IMR-90 (cell line): ENCODE measurements around the gene ANO2. TPM values are rescaled to one million over a fixed set of nuclear protein-coding genes. Genes with fewer than 3 reads are reported as not detected.

Experiments used
- ATAC-seq: fragments of 200-7000 bp; cut with Tn5 transposase; 2 replicates; pipeline ENCODE4 v1.9.1; 2020; ENCODE audit warnings: low read depth, mild to moderate bottlenecking, moderate library complexity
- BruUV-seq: library from RNA; stranded (reverse); fragments of 400-500 nt; replicated peaks from 2 replicates; lab custom pipeline; 2021; lab: Mats Ljungman, UMichigan
- CTCF ChIA-PET: fragments of 300-600 bp; formaldehyde crosslinking; extraction: SDS; loops from one replicate; lab custom pipeline; 2021; ENCODE audit warnings: antibody characterized with exemption; lab: Yijun Ruan, JAX
- POLR2A ChIA-PET: fragments of 300-600 bp; sonication (Branson Sonifier 250); formaldehyde crosslinking; loops from one replicate; lab custom pipeline; 2022; ENCODE audit warnings: antibody characterized with exemption; ENCODE audit not compliant: unreplicated experiment; lab: Charles Lee
- DNase-seq: peaks from one replicate; pipeline ENCODE4 v3.0.0; 2013
- H2AFZ ChIP-seq: replicated peaks from 2 replicates; pipeline ENCODE3; 2013; ENCODE audit warnings: low read length, mild to moderate bottlenecking; ENCODE audit not compliant: poor library complexity
- H2AK5ac ChIP-seq: 2 replicates; pipeline ENCODE4 v1.6.1; 2013; ENCODE audit warnings: low read depth, low read length, inconsistent platforms
- H2AK9ac ChIP-seq: replicated peaks from 2 replicates; pipeline ENCODE3; 2013; ENCODE audit warnings: mild to moderate bottlenecking, low read depth, low read length, moderate library complexity; ENCODE audit not compliant: poor library complexity
- H2BK120ac ChIP-seq: 2 replicates; pipeline ENCODE4 v1.6.1; 2013; ENCODE audit warnings: low read depth, low read length, inconsistent platforms
- H2BK15ac ChIP-seq: 3 replicates; pipeline ENCODE4 v1.6.1; 2013; ENCODE audit warnings: low read depth, low read length, inconsistent platforms
- H2BK20ac ChIP-seq: 2 replicates; pipeline ENCODE4 v1.6.1; 2013; ENCODE audit warnings: low read depth, mild to moderate bottlenecking, inconsistent platforms, low read length, moderate library complexity
- H2BK5ac ChIP-seq: 2 replicates; pipeline ENCODE4 v1.6.1; 2013; ENCODE audit warnings: mild to moderate bottlenecking, low read depth, low read length, inconsistent platforms; ENCODE audit not compliant: poor library complexity, severe bottlenecking
- H3K14ac ChIP-seq: replicated peaks from 2 replicates; pipeline ENCODE4 v1.6.1; 2013; ENCODE audit warnings: low read depth, low read length, inconsistent platforms
- H3K18ac ChIP-seq: 2 replicates; pipeline ENCODE4 v1.6.1; 2013; ENCODE audit warnings: low read depth, low read length, control low read depth
- H3K23ac ChIP-seq: 2 replicates; pipeline ENCODE4 v1.6.1; 2013; ENCODE audit warnings: low read depth, low read length, inconsistent platforms
- H3K27ac ChIP-seq: 2 replicates; pipeline ENCODE4 v1.5.1; 2013; ENCODE audit warnings: mild to moderate bottlenecking, control low read depth, low read length; ENCODE audit not compliant: insufficient read depth
- H3K27me3 ChIP-seq: 2 replicates; pipeline ENCODE4 v1.6.1; 2013; ENCODE audit warnings: low read length; ENCODE audit not compliant: control insufficient read depth, insufficient read depth
- H3K36me3 ChIP-seq: 2 replicates; pipeline ENCODE4 v1.6.1; 2013; ENCODE audit warnings: low read length, mixed read lengths; ENCODE audit not compliant: control insufficient read depth, insufficient read depth
- H3K4ac ChIP-seq: 2 replicates; pipeline ENCODE4 v1.6.1; 2013; ENCODE audit warnings: low read depth, low read length, inconsistent platforms
- H3K4me1 ChIP-seq: 2 replicates; pipeline ENCODE4 v1.6.1; 2013; ENCODE audit warnings: low read length, mixed read lengths; ENCODE audit not compliant: control insufficient read depth, insufficient read depth
- H3K4me2 ChIP-seq: 2 replicates; pipeline ENCODE4 v1.6.1; 2013; ENCODE audit warnings: low read depth, mild to moderate bottlenecking, control low read depth, low read length, moderate library complexity
- H3K4me3 ChIP-seq: 2 replicates; pipeline ENCODE4 v1.5.1; 2013; ENCODE audit warnings: low read depth, mild to moderate bottlenecking, control low read depth, low read length, moderate library complexity; ENCODE audit not compliant: insufficient read depth
- H3K56ac ChIP-seq: 2 replicates; pipeline ENCODE4 v1.6.1; 2013; ENCODE audit warnings: low read length, inconsistent platforms; ENCODE audit not compliant: insufficient read depth; ENCODE audit errors: extremely low read depth
- H3K79me1 ChIP-seq, 2 experiments: 2 replicates each; pipeline ENCODE4 v1.6.1; 2013; ENCODE audit warnings: low read length in 2 of 2, inconsistent platforms in 1 of 2, low read depth in 1 of 2
- H3K9ac ChIP-seq: 2 replicates; pipeline ENCODE4 v1.6.1; 2013; ENCODE audit warnings: low read depth, low read length, control low read depth
- H3K9me1 ChIP-seq: 2 replicates; pipeline ENCODE4 v1.6.1; 2013; ENCODE audit warnings: low read length, inconsistent platforms; ENCODE audit not compliant: insufficient read depth
- H3K9me3 ChIP-seq: 2 replicates; pipeline ENCODE4 v1.6.1; 2013; ENCODE audit warnings: low read length; ENCODE audit not compliant: control insufficient read depth, insufficient read depth
- H4K20me1 ChIP-seq: 2 replicates; pipeline ENCODE4 v1.6.1; 2013; ENCODE audit warnings: low read length, inconsistent platforms; ENCODE audit not compliant: insufficient read depth
- H4K5ac ChIP-seq: 2 replicates; pipeline ENCODE4 v1.6.1; 2013; ENCODE audit warnings: mild to moderate bottlenecking, low read depth, low read length, control low read depth
- H4K8ac ChIP-seq, 2 experiments: 2 replicates each; pipeline ENCODE4 v1.6.1; 2013; ENCODE audit warnings: low read depth in 2 of 2, low read length in 2 of 2, control low read depth in 1 of 2, inconsistent platforms in 1 of 2
- H4K91ac ChIP-seq: 2 replicates; pipeline ENCODE4 v1.6.1; 2013; ENCODE audit warnings: low read depth, low read length, inconsistent platforms; ENCODE audit not compliant: insufficient read depth
- BHLHE40 ChIP-seq: fragments of 150-350 bp; IDR thresholded peaks from 2 replicates; pipeline ENCODE4 v1.6.1; 2016; ENCODE audit warnings: mild to moderate bottlenecking, low read depth, low read length
- CEBPB ChIP-seq: IDR thresholded peaks from 2 replicates; pipeline ENCODE4 v1.6.1; 2012; ENCODE audit warnings: low read depth, low read length, improper control_type of control experiment
- FOS ChIP-seq: fragments of 150-350 bp; IDR thresholded peaks from 2 replicates; pipeline ENCODE4 v1.6.1; 2016; ENCODE audit warnings: low read depth, low read length
- MAFK ChIP-seq: IDR thresholded peaks from 2 replicates; pipeline ENCODE4 v1.6.1; 2012; ENCODE audit warnings: low read depth, low read length, improper control_type of control experiment
- MAZ ChIP-seq: IDR thresholded peaks from 2 replicates; pipeline ENCODE4 v1.6.1; 2012; ENCODE audit warnings: low read depth, mild to moderate bottlenecking, low read length, improper control_type of control experiment, moderate library complexity, borderline replicate concordance
- MXI1 ChIP-seq: IDR thresholded peaks from 2 replicates; pipeline ENCODE4 v1.6.1; 2012; ENCODE audit warnings: low read depth, mild to moderate bottlenecking, low read length, moderate library complexity, borderline replicate concordance
- NFE2L2 ChIP-seq: fragments of 150-350 bp; IDR thresholded peaks from 2 replicates; pipeline ENCODE4 v1.6.1; 2016; ENCODE audit warnings: low read depth, mild to moderate bottlenecking, low read length
- POLR2A ChIP-seq: IDR thresholded peaks from 2 replicates; pipeline ENCODE4 v1.6.1; 2012; ENCODE audit warnings: mild to moderate bottlenecking, low read depth, low read length
- RAD21 ChIP-seq: IDR thresholded peaks from 2 replicates; pipeline ENCODE4 v1.6.1; 2012; ENCODE audit warnings: low read length, improper control_type of control experiment
- RCOR1 ChIP-seq: IDR thresholded peaks from 2 replicates; pipeline ENCODE4 v1.6.1; 2012; ENCODE audit warnings: mild to moderate bottlenecking, low read length, improper control_type of control experiment; ENCODE audit not compliant: insufficient replicate concordance
- RFX5 ChIP-seq: IDR thresholded peaks from 2 replicates; pipeline ENCODE4 v1.8.0; 2012; ENCODE audit warnings: low read depth, mild to moderate bottlenecking, low read length, moderate library complexity
- SMC3 ChIP-seq: fragments of 150-350 bp; IDR thresholded peaks from 2 replicates; pipeline ENCODE4 v1.6.1; 2016; ENCODE audit warnings: low read depth, mild to moderate bottlenecking, antibody characterized with exemption, low read length, moderate library complexity
- WGBS, 2 experiments: methylation state at CpG; one replicate each; pipeline versions ENCODE4 v1.1.5 to v1.1.7; 2013; ENCODE audit warnings: missing lambda C conversion rate in 2 of 2; ENCODE audit not compliant: insufficient read length in 1 of 2; ENCODE audit errors: extremely low coverage in 2 of 2; 5-methylcytosine and 5-hydroxymethylcytosine counted together
- dilution Hi-C: fragments of 300-500 bp; cut with HindIII; formaldehyde crosslinking; loops from one replicate; pipeline ENCODE4 v1.14.3; 2018; ENCODE audit warnings: low sequenced_read_pairs; ENCODE audit not compliant: unreplicated experiment
- in situ Hi-C: fragments of 300-500 bp; cut with MboI; formaldehyde crosslinking; loops from 3 replicates; pipeline ENCODE4 v1.14.3; 2019; ENCODE audit warnings: low sequenced_read_pairs, inconsistent platforms, mixed read lengths
- intact Hi-C: fragments of 100-400 bp; cut with micrococcal nuclease; formaldehyde crosslinking; loops from 2 replicates; pipeline ENCODE4 v1.10.0; 2022
- polyA plus RNA-seq, 3 experiments: library from polyadenylated mRNA; depleted of rRNA; stranded (reverse); fragments of >200 nt; gene quantifications; 2 replicates each; pipeline ENCODE4 v1.2.3, GENCODE V29; 2012; ENCODE audit warnings: low replicate concordance in 1 of 3
- total RNA-seq: library from RNA; depleted of rRNA; stranded (reverse); fragments of >200 nt; gene quantifications from 2 replicates; pipeline ENCODE4 v1.2.3, GENCODE V29; 2012

ANO2 gene
- total and polyA plus RNA-seq, 2 of the 4 experiments (the other 2 are of a cell fraction): 0.22 TPM; not detected in 1

DNA sequence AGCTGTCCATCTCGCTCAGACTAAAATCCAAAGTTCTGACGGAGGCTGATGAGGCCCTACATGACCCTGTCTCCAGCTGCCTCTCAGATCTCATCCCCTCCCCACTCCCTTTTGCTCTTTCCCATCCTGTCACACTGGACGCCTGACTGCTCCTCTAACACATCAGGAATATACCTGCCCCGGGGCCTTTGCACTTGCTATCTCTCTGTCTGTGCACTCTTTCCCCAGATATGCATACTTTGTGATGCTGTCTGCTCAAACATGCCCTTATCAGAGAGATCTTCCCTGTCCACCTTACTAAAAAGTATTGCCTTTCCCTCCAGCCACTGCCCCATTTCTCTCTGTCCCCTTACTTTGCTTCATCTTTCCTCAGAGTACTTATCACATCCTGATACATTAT, 238.8 kb downstream of the ANO2 start:
- Histone ChIP-seq H3K27me3 (peaks cover 25% of the 10 kb centered on the region), H3K14ac (no peak overlapping the region), H2BK5ac (no peak overlapping the region), H3K4ac (no peak overlapping the region), H3K4me3 (no peak overlapping the region), H2AK5ac (no peak overlapping the region), H3K9me3 (no peaks in the 10 kb centered on the region; the same call in 1 of the 2 replicates), H3K56ac (no peak overlapping the region), H3K9ac (no peak overlapping the region), H2BK15ac (no peak overlapping the region), H4K20me1 (no peaks in the 10 kb centered on the region), H2BK20ac (no peak overlapping the region), H3K79me1 (no peaks in the 10 kb centered on the region), H3K36me3 (no peaks in the 10 kb centered on the region), H3K9me1 (peaks cover 3% of the 10 kb centered on the region; the same call in 1 of the 2 replicates), H3K4me1 (no peaks in the 10 kb centered on the region), H3K18ac (no peak overlapping the region), H4K8ac (no peak overlapping the region), H4K5ac (no peak overlapping the region), H2AFZ (no peak overlapping the region), H3K4me2 (no peak overlapping the region), H4K91ac (no peak overlapping the region), H2AK9ac (no peak overlapping the region), H3K27ac (no peak overlapping the region), H3K23ac (no peak overlapping the region), H2BK120ac (no peak overlapping the region)
- in situ Hi-C loops: no loop called here
- no TSS peak for BruUV-seq
- WGBS, 2 experiments: 61% methylated on average over 2 of the region's 4 CpGs; no CpG with 5 or more reads in 1 of the 2 experiments
- dilution Hi-C loops: no loop called here
- ChIA-PET CTCF (no interaction called here), POLR2A (no interaction called here)
- no peak for DNase-seq
- no peak for ATAC-seq
- intact Hi-C loops: no loop called here
- TF ChIP-seq SMC3 (no peak), MAZ (no peak), MXI1 (no peak), RAD21 (no peak), POLR2A (no peak), BHLHE40 (no peak), NFE2L2 (no peak), FOS (no peak), MAFK (no peak), RFX5 (no peak), CEBPB (no peak), RCOR1 (no peak)
